K562 (cell line): ENCODE results near the gene PCSK5. TPM values are rescaled to one million over a fixed set of nuclear protein-coding genes. Genes with fewer than 3 reads are reported as not detected.

Source experiments
- ATAC-seq: fragments of 200-7000 bp; cut with Tn5 transposase; 3 replicates; pipeline ENCODE4 v1.9.1; 2020; ENCODE audit warnings: moderate library complexity
- BruUV-seq: library from RNA; stranded (reverse); fragments of 400-500 nt; replicated peaks from 2 replicates; lab custom pipeline; 2021; lab: Mats Ljungman, UMichigan
- CTCF ChIA-PET: fragments of 300-600 bp; formaldehyde crosslinking; extraction: SDS; loops from one replicate; lab custom pipeline; 2021; ENCODE audit warnings: low intra/inter-chr PET ratio; lab: Yijun Ruan, JAX
- POLR2A ChIA-PET: fragments of 300-600, 350-650 bp; sonication (Branson Sonifier 250); formaldehyde crosslinking; extraction: SDS; loops from one replicate; lab custom pipeline; 2021; ENCODE audit warnings: antibody characterized with exemption, inconsistent platforms; lab: Yijun Ruan, JAX
- DNase-seq, 4 experiments: peaks; one replicate each; pipeline versions ENCODE4 v3.0.0 to v3.0.0-alpha.2; 2011 to 2018; ENCODE audit warnings: low spot score in 3 of 4, mixed read lengths in 3 of 4; ENCODE audit errors: extremely low read depth in 1 of 4
- FAIRE-seq: peaks from 2 replicates; lab custom pipeline; 2011; peaks lifted over from hg19 to GRCh38; lab: Jason Lieb, UNC
- H2AFZ ChIP-seq: 2 replicates; pipeline ENCODE4 v1.6.0; 2011; ENCODE audit warnings: low read depth, low read length, control low read depth, inconsistent platforms
- H3K27ac ChIP-seq: fragments of 200-600 bp; 3 replicates; pipeline ENCODE4 v1.8.0; 2011; ENCODE audit warnings: low read depth, mild to moderate bottlenecking, control low read depth, inconsistent platforms, low read length, moderate library complexity, mixed read lengths; ENCODE audit errors: extremely low read depth
- H3K27me3 ChIP-seq, 2 experiments: fragments of 300-600 bp in 1 of 2; 2 replicates in 1 of 2; 3 replicates in 1 of 2; pipeline versions ENCODE4 v1.6.0 to v1.8.0; 2011; ENCODE audit warnings: inconsistent platforms in 2 of 2, low read length in 2 of 2, mild to moderate bottlenecking in 1 of 2, mixed read lengths in 1 of 2, moderate library complexity in 1 of 2; ENCODE audit not compliant: control insufficient read depth in 2 of 2, insufficient read depth in 2 of 2
- H3K36me3 ChIP-seq: fragments of 300-600 bp; 3 replicates; pipeline ENCODE4 v1.8.0; 2011; ENCODE audit warnings: mild to moderate bottlenecking, low read length, inconsistent platforms; ENCODE audit not compliant: control insufficient read depth, insufficient read depth
- H3K4me1 ChIP-seq, 2 experiments: fragments of 200-600 bp in 1 of 2; replicated peaks in 1 of 2; 2 replicates in 1 of 2; 3 replicates in 1 of 2; pipeline versions ENCODE4 v1.5.1 to v1.8.0; 2011; ENCODE audit warnings: inconsistent platforms in 2 of 2, low read length in 2 of 2, mild to moderate bottlenecking in 1 of 2, mixed read lengths in 1 of 2, moderate library complexity in 1 of 2; ENCODE audit not compliant: control insufficient read depth in 2 of 2, insufficient read depth in 2 of 2
- H3K4me2 ChIP-seq: 2 replicates; pipeline ENCODE4 v1.6.1; 2011; ENCODE audit warnings: low read length, control low read depth, inconsistent platforms, mixed read lengths; ENCODE audit not compliant: insufficient read depth
- H3K4me3 ChIP-seq: fragments of 200-600 bp; sonication (generic), shearing (Covaris generic); 2 replicates; pipeline ENCODE4 v1.5.1; 2016; ENCODE audit warnings: control low read depth, inconsistent platforms
- H3K79me2 ChIP-seq: fragments of 200-600 bp; 3 replicates; pipeline ENCODE4 v1.8.0; 2011; ENCODE audit warnings: low read length, inconsistent platforms; ENCODE audit not compliant: control insufficient read depth, insufficient read depth
- H3K9ac ChIP-seq, 2 experiments: 2 replicates each; pipeline versions ENCODE4 v1.6.0 to v1.6.1; 2011; ENCODE audit warnings: low read depth in 2 of 2, low read length in 2 of 2, control low read depth in 1 of 2, inconsistent platforms in 1 of 2, mild to moderate bottlenecking in 1 of 2, mixed read lengths in 1 of 2; ENCODE audit not compliant: insufficient read depth in 1 of 2
- H3K9me1 ChIP-seq: one replicate; pipeline ENCODE4 v1.6.0; 2011; ENCODE audit warnings: inconsistent platforms, mild to moderate bottlenecking, low read length, moderate library complexity; ENCODE audit not compliant: control insufficient read depth, insufficient read depth
- H3K9me3 ChIP-seq: replicated peaks from 2 replicates; pipeline ENCODE4 v1.5.1; 2011; ENCODE audit warnings: low read depth, low read length, inconsistent platforms; ENCODE audit not compliant: control insufficient read depth, insufficient read depth
- H4K20me1 ChIP-seq: replicated peaks from 2 replicates; pipeline ENCODE4 v1.6.1; 2011; ENCODE audit warnings: low read length, inconsistent platforms, mixed read lengths; ENCODE audit not compliant: control insufficient read depth, insufficient read depth
- ESRRA ChIP-seq: fragments of 450-650 bp; IDR thresholded peaks from 2 replicates; pipeline ENCODE4 v1.6.1; 2014; ENCODE audit warnings: low read depth, mild to moderate bottlenecking, moderate library complexity, borderline replicate concordance
- NCOR1 ChIP-seq: fragments of 450-650 bp; IDR thresholded peaks from 2 replicates; pipeline ENCODE4 v1.6.1; 2016; ENCODE audit warnings: mild to moderate bottlenecking, moderate library complexity
- ZNF197 ChIP-seq: fragments of 200-800 bp; sonication (Bioruptor generic); IDR thresholded peaks from 2 replicates; pipeline ENCODE4 v1.6.1; 2016; ENCODE audit warnings: low read depth, missing genetic modification characterization, missing compliant biosample characterization
- ZNF224 ChIP-seq: sonication (generic); formaldehyde crosslinking; IDR thresholded peaks from 2 replicates; pipeline ENCODE4 v1.8.0; 2022; ENCODE audit warnings: mild to moderate bottlenecking, missing genetic modification reagents
- WGBS: fragments of 100-300 bp; shearing (Covaris generic); methylation state at CpG from one replicate; pipeline ENCODE4 v1.1.6; 2016; ENCODE audit warnings: low coverage, mixed read lengths; ENCODE audit not compliant: insufficient coverage; ENCODE audit errors: missing lambda C conversion rate; 5-methylcytosine and 5-hydroxymethylcytosine counted together
- in situ Hi-C: fragments of 300-500 bp; cut with MboI; formaldehyde crosslinking; loops from 4 replicates; pipeline ENCODE4 v1.15.0; 2018; ENCODE audit warnings: inconsistent platforms, mixed read lengths
- intact Hi-C: fragments of 100-400 bp; cut with micrococcal nuclease; formaldehyde crosslinking; loops from 2 replicates; pipeline ENCODE4 v1.14.2; 2022
- polyA plus RNA-seq, 8 experiments: library from polyadenylated mRNA; depleted of rRNA in 4 of 8; stranded (reverse) in 5 of 8; unstranded in 3 of 8; fragments of >200 nt; fragmentation: Nextera tagmentation in 2 of 8; fragmentation: Illumina TruSeq in 1 of 8; extraction: Ambion mirVana in 2 of 8; extraction: Trizol in 1 of 8; gene quantifications; 2 replicates each; pipeline versions ENCODE4 v1.2.1 to v1.2.3, GENCODE V29; 2011 to 2014; ENCODE audit warnings: inconsistent platforms in 1 of 8, missing spikeins in 1 of 8
- total RNA-seq, 7 experiments: library from RNA; depleted of rRNA in 6 of 7; stranded (reverse); fragments of >200 nt in 6 of 7; fragmentation: Illumina TruSeq in 2 of 7; extraction: Trizol in 2 of 7; gene quantifications; 2 replicates each; pipeline versions ENCODE4 v1.2.1 to v1.2.3, GENCODE V29; 2011 to 2021; ENCODE audit warnings: low replicate concordance in 1 of 7
- TF ChIP-seq, protein P1 (sequence below): fragments of 450-650 bp; formaldehyde crosslinking; IDR thresholded peaks from 2 replicates; pipeline ENCODE4 v1.4.0; 2022; ENCODE audit warnings: missing genetic modification characterization
- TF ChIP-seq, protein P2 (sequence below): fragments of 450-650 bp; IDR thresholded peaks from 2 replicates; pipeline ENCODE4 v1.6.1; 2016; ENCODE audit warnings: mild to moderate bottlenecking, moderate library complexity

PCSK5 gene
- total and polyA plus RNA-seq, 9 of the 15 experiments (the other 6 are each of a cell fraction or from before 2014, with no cell fraction given), result not detected

DNA sequence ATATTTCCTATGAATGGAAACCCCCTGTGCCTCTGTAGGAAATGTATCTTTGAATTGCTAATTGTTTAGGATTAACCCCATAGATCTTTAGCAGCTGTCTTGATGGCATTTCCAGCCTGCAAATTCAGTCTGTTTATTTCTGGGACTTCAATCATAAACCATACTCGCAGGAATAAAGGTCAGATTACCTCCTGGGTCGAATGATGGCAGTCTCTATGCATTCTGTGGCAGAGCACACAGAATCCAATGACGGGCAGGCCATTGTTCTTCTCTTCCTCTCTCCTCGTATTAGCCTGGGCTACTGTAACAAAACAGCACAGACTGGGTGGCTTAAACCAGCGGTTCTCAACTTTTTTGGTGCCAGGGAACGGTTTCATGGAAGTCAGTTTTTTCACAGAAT lies 199.9 kb downstream of the PCSK5 start:
- in situ Hi-C loops (no loop called here), intact Hi-C loops (loop anchor here (10.0 kb wide), 1 partner anchor 56 kb away; no protein-coding TSS in a partner anchor)
- Histone ChIP-seq H2AFZ (no peak overlapping the region), H3K4me3 (no peak overlapping the region), H3K9ac (no peak overlapping the region), H4K20me1 (no peaks in the 10 kb centered on the region), H3K36me3 (no peaks in the 10 kb centered on the region), H3K27me3 (no peaks in the 10 kb centered on the region), H3K27ac (no peak overlapping the region), H3K79me2 (no peaks in the 10 kb centered on the region), H3K4me2 (no peak overlapping the region), H3K9me1 (no peaks in the 10 kb centered on the region), H3K4me1 (no peaks in the 10 kb centered on the region), H3K9me3 (no peaks in the 10 kb centered on the region)
- POLR2A ChIA-PET, result no interaction called here
- WGBS, result 0% methylated on average over 6 of the region's 6 CpGs
- no TSS peak for BruUV-seq
- CTCF ChIA-PET, result no interaction called here
- no peak for ATAC-seq
- no peak for DNase-seq
- no peak for FAIRE-seq
- TF ChIP-seq, protein P1, sequence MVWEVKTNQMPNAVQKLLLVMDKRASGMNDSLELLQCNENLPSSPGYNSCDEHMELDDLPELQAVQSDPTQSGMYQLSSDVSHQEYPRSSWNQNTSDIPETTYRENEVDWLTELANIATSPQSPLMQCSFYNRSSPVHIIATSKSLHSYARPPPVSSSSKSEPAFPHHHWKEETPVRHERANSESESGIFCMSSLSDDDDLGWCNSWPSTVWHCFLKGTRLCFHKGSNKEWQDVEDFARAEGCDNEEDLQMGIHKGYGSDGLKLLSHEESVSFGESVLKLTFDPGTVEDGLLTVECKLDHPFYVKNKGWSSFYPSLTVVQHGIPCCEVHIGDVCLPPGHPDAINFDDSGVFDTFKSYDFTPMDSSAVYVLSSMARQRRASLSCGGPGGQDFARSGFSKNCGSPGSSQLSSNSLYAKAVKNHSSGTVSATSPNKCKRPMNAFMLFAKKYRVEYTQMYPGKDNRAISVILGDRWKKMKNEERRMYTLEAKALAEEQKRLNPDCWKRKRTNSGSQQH, result no peak
- TF ChIP-seq ZNF197 (CRISPR knock-in tag) (no peak), ZNF224 (CRISPR knock-in tag) (no peak), NCOR1 (no peak), ESRRA (no peak)
- TF ChIP-seq, protein P2, sequence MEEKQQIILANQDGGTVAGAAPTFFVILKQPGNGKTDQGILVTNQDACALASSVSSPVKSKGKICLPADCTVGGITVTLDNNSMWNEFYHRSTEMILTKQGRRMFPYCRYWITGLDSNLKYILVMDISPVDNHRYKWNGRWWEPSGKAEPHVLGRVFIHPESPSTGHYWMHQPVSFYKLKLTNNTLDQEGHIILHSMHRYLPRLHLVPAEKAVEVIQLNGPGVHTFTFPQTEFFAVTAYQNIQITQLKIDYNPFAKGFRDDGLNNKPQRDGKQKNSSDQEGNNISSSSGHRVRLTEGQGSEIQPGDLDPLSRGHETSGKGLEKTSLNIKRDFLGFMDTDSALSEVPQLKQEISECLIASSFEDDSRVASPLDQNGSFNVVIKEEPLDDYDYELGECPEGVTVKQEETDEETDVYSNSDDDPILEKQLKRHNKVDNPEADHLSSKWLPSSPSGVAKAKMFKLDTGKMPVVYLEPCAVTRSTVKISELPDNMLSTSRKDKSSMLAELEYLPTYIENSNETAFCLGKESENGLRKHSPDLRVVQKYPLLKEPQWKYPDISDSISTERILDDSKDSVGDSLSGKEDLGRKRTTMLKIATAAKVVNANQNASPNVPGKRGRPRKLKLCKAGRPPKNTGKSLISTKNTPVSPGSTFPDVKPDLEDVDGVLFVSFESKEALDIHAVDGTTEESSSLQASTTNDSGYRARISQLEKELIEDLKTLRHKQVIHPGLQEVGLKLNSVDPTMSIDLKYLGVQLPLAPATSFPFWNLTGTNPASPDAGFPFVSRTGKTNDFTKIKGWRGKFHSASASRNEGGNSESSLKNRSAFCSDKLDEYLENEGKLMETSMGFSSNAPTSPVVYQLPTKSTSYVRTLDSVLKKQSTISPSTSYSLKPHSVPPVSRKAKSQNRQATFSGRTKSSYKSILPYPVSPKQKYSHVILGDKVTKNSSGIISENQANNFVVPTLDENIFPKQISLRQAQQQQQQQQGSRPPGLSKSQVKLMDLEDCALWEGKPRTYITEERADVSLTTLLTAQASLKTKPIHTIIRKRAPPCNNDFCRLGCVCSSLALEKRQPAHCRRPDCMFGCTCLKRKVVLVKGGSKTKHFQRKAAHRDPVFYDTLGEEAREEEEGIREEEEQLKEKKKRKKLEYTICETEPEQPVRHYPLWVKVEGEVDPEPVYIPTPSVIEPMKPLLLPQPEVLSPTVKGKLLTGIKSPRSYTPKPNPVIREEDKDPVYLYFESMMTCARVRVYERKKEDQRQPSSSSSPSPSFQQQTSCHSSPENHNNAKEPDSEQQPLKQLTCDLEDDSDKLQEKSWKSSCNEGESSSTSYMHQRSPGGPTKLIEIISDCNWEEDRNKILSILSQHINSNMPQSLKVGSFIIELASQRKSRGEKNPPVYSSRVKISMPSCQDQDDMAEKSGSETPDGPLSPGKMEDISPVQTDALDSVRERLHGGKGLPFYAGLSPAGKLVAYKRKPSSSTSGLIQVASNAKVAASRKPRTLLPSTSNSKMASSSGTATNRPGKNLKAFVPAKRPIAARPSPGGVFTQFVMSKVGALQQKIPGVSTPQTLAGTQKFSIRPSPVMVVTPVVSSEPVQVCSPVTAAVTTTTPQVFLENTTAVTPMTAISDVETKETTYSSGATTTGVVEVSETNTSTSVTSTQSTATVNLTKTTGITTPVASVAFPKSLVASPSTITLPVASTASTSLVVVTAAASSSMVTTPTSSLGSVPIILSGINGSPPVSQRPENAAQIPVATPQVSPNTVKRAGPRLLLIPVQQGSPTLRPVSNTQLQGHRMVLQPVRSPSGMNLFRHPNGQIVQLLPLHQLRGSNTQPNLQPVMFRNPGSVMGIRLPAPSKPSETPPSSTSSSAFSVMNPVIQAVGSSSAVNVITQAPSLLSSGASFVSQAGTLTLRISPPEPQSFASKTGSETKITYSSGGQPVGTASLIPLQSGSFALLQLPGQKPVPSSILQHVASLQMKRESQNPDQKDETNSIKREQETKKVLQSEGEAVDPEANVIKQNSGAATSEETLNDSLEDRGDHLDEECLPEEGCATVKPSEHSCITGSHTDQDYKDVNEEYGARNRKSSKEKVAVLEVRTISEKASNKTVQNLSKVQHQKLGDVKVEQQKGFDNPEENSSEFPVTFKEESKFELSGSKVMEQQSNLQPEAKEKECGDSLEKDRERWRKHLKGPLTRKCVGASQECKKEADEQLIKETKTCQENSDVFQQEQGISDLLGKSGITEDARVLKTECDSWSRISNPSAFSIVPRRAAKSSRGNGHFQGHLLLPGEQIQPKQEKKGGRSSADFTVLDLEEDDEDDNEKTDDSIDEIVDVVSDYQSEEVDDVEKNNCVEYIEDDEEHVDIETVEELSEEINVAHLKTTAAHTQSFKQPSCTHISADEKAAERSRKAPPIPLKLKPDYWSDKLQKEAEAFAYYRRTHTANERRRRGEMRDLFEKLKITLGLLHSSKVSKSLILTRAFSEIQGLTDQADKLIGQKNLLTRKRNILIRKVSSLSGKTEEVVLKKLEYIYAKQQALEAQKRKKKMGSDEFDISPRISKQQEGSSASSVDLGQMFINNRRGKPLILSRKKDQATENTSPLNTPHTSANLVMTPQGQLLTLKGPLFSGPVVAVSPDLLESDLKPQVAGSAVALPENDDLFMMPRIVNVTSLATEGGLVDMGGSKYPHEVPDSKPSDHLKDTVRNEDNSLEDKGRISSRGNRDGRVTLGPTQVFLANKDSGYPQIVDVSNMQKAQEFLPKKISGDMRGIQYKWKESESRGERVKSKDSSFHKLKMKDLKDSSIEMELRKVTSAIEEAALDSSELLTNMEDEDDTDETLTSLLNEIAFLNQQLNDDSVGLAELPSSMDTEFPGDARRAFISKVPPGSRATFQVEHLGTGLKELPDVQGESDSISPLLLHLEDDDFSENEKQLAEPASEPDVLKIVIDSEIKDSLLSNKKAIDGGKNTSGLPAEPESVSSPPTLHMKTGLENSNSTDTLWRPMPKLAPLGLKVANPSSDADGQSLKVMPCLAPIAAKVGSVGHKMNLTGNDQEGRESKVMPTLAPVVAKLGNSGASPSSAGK, result no peak
